Measurements from ENCODE around the gene SYCP3.

SYCP3 gene

DNA sequence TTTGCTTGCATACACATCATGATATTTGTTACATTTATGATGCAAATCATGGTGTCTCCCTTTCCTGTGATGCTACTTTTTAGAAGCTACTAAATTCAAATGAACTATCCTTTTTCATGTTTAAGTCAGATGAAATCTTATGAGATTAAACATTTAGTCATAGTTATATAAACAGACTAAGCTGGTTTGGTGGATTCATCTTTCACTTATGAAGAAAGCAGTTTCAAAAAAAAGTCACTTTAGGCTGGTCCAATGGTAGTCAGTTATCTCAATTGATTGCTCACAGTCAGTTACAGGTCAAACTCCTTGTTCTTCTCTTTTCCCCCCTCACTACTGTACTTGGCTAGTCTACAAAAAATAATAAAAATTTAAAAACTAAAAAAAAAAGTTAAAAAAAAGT, 19.7 kb downstream of the SYCP3 start:
- TF ChIP-seq Cebpa-rat (IDR thresholded peaks at IDR 0.05) = no peak

DNA sequence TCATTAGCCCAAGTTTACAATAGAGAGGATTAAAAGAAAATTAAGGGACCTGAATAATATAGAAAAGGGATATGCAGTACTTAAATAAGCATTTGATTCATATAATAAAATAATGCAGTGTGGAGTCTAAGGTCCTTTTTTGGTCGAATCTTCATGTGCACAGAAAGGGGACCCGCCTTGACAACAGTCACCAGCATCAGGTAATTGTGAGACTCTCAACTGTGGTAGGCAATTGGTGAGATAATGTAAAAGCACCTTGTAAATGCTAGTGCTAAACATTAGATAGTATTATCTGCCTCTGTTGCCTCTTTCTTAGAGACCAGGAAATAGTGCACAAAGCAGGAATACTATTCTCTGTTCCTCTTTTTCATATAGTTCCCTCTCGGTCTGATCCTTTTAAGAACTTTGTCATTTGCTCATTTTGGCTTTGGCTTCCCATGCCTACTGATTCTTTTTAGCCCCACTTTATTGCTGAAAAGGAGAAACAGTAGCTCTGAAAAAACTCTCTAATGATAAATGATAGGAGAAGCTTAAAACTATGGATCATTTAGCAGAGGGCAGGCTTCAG, 24.3 kb downstream of the SYCP3 start:
- TF ChIP-seq Cebpa-rat (IDR thresholded peaks at IDR 0.05) = no peak
- peaks cover 0 to 32% (median 11%) of the 10 kb centered on the region in 10 experiments; a peak in 10 of 20 replicates for H3K4me1 ChIP-seq
- H3K9me3 ChIP-seq (replicated peaks in 1 of 11) = no peaks in the 10 kb centered on the region
- H3K4me2 ChIP-seq = peak overlapping the region in 6 of 11 experiments; percentile 34 to 53 (median 46); a peak in 10 of 22 replicates
- peaks cover 0 to 30% (median 6%) of the 10 kb centered on the region in 11 experiments; a peak in 8 of 22 replicates for H3K36me3 ChIP-seq
- H3K9ac ChIP-seq = no peak overlapping the region
- no peak overlapping the region for H3K4me3 ChIP-seq
- H3K27ac ChIP-seq = no peak overlapping the region
- H3K27me3 ChIP-seq = no peaks in the 10 kb centered on the region
- H4K20me1 ChIP-seq = peaks cover 0 to 24% (median 0%) of the 10 kb centered on the region in 11 experiments; a peak in 5 of 22 replicates

More for the DNA sequence above, 19.7 kb downstream of the SYCP3 start:
- Histone ChIP-seq H3K4me2 (no peak overlapping the region), H3K9me3 (replicated peaks in 1 of 11) (no peaks in the 10 kb centered on the region), H3K9ac (no peak overlapping the region), H3K27ac (no peak overlapping the region), H3K4me3 (no peak overlapping the region), H3K36me3 (peaks cover 15 to 55% (median 23%) of the 10 kb centered on the region in 11 experiments; a peak in 20 of 22 replicates), H4K20me1 (peaks cover 0 to 11% (median 0%) of the 10 kb centered on the region in 11 experiments; a peak in 1 of 22 replicates), H3K27me3 (no peaks in the 10 kb centered on the region), H3K4me1 (peaks cover 0 to 15% (median 8%) of the 10 kb centered on the region in 10 experiments; a peak in 10 of 20 replicates)

DNA sequence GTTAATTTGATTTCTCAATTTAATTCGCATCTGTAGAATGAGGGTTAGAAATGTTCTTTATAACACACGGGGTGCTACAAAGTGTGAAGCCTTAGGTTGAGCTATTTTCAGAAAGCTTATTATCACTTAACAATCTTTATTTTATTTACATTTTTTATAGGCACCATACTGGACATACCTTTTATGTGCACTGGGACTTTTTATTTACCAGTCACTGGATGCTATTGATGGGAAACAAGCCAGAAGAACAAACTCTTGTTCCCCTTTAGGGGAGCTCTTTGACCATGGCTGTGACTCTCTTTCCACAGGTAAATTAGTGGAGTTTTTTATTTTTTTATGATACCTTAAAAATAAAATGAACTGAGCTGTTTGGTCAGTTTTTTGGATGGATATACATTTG, 25.3 kb downstream of the SYCP3 start:
- H3K9ac ChIP-seq = no peak overlapping the region
- H3K4me3 ChIP-seq = no peak overlapping the region
- no peak overlapping the region for H3K4me2 ChIP-seq
- H3K9me3 ChIP-seq (replicated peaks in 1 of 11) = no peaks in the 10 kb centered on the region
- peaks cover 0 to 28% (median 0%) of the 10 kb centered on the region in 11 experiments; a peak in 5 of 22 replicates for H4K20me1 ChIP-seq
- no peaks in the 10 kb centered on the region for H3K27me3 ChIP-seq
- peaks cover 0 to 20% (median 6%) of the 10 kb centered on the region in 11 experiments; a peak in 8 of 22 replicates for H3K36me3 ChIP-seq
- H3K4me1 ChIP-seq = peaks cover 0 to 41% (median 19%) of the 10 kb centered on the region in 10 experiments; a peak in 11 of 20 replicates
- no peak overlapping the region for H3K27ac ChIP-seq
- no peak for TF ChIP-seq Cebpa-rat (IDR thresholded peaks at IDR 0.05)

DNA sequence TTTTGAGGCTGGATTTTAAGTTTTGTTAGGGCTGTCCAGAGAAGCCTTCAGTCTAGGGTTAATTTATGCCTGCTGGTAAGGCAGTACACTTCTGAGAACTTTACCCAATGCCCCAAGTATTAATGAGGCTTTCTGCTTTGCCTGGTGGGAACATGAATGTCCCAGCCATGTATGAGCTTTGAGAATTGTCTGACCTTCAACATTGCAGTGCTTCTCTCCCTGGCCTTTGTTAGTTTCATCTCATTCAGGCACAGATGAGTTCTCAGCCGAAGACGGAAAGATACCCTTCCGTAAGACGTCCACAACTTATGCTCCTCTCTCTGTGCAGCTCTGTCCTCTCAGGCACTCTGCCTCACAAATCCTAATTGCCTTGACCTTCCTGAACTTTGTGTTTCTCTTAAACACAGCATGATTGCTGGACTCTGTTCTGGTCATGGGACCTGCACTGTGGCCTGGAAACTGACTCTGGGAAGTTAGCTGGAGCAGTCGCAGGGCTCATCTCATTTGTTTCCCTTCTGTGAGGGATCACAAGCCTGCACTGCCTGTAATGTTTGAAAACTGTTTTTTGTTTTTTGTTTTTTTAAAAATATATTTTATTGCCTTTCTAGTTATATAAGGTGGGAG, 26.1 kb downstream of the SYCP3 start:
- TF ChIP-seq Cebpa-rat (IDR thresholded peaks at IDR 0.05) = no peak
- Histone ChIP-seq H4K20me1 (peaks cover 0 to 28% (median 0%) of the 10 kb centered on the region in 11 experiments; a peak in 5 of 22 replicates), H3K4me1 (peaks cover 0 to 41% (median 19%) of the 10 kb centered on the region in 10 experiments; a peak in 11 of 20 replicates), H3K4me3 (no peak overlapping the region), H3K36me3 (peaks cover 0 to 12% (median 3%) of the 10 kb centered on the region in 11 experiments; a peak in 8 of 22 replicates), H3K9ac (0 out of 22 replicates have a peak overlapping the region, but pooled peaks of 1 of the 11 experiments have one; percentile 34), H3K4me2 (peak overlapping the region in 1 of 11 experiments; percentile 57; a peak in 2 of 22 replicates), H3K27ac (no peak overlapping the region), H3K9me3 (replicated peaks in 1 of 11) (no peaks in the 10 kb centered on the region), H3K27me3 (no peaks in the 10 kb centered on the region)

DNA sequence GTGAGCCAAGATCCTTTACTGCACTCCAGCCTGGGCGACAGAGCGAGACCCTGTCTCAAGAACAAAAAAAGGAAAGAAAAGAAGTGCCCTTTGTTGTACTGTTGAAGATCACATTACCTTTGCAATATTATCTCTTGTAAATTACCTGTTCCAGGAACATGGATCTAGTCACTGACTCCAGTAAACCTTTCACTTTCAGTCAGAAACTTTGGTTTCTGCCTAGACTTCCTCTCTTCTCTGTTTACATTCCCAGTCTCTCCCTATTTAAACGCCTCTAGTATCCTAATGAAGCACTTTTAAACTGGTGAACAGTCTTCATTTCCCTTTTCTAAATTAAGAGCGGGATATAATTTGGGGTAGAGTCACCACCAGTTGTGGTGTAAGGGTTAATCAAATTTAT, 29.0 kb downstream of the SYCP3 start:
- no peaks in the 10 kb centered on the region for H3K36me3 ChIP-seq
- TF ChIP-seq Cebpa-rat (IDR thresholded peaks at IDR 0.05) = no peak
- H4K20me1 ChIP-seq = peaks cover 0 to 22% (median 0%) of the 10 kb centered on the region in 11 experiments; a peak in 6 of 22 replicates
- H3K4me3 ChIP-seq = no peak overlapping the region
- peak overlapping the region in 3 of 11 experiments; percentile 26 to 43 (median 37); a peak in 3 of 22 replicates for H3K4me2 ChIP-seq
- H3K9ac ChIP-seq = no peak overlapping the region
- no peak overlapping the region for H3K27ac ChIP-seq
- no peaks in the 10 kb centered on the region for H3K9me3 ChIP-seq (replicated peaks in 1 of 11)
- H3K4me1 ChIP-seq = peaks cover 0 to 34% (median 17%) of the 10 kb centered on the region in 10 experiments; a peak in 11 of 20 replicates
- no peaks in the 10 kb centered on the region for H3K27me3 ChIP-seq

DNA sequence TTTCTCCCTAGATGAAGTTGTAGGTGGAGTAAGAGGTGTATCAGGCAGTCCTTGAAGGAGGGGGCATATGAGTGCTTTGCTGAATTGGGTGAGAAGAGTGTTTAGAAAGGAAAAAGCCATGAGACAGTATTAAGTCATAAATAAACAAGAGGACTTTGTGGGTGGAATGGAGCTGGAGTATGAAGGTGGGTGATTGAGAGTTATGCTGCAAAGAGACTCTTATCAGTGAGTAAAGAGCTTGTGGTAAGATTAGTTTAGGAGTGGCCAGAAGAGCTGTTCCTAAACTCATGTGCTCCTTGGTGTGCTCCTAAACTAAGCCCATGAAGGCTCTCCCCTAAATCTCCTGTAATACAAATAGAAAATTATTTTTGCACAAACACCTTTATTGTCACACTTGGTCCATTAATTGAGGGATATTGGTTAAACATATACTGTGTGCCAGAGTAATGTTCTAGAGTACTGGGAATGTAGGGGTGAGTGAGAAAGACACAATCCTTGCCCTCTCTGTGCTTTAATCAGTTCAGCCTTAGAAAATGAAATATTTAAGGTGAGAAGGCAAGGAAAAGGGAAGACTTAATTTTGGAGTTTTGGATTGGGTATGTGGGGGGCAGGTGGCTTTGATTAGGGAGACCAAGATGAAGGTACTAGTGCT, 32.0 kb downstream of the SYCP3 start:
- no peak for TF ChIP-seq Cebpa-rat (IDR thresholded peaks at IDR 0.05)
- H3K4me1 ChIP-seq = peaks cover 10 to 24% (median 16%) of the 10 kb centered on the region in 10 experiments; a peak in 19 of 20 replicates
- H3K36me3 ChIP-seq = peaks cover 0 to 4% (median 0%) of the 10 kb centered on the region in 11 experiments; a peak in 1 of 22 replicates
- no peak overlapping the region for H3K4me3 ChIP-seq
- no peak overlapping the region for H3K9ac ChIP-seq
- no peak overlapping the region for H3K27ac ChIP-seq
- no peaks in the 10 kb centered on the region for H3K27me3 ChIP-seq
- H4K20me1 ChIP-seq = peaks cover 0 to 26% (median 0%) of the 10 kb centered on the region in 11 experiments; a peak in 5 of 22 replicates
- H3K9me3 ChIP-seq (replicated peaks in 1 of 11) = no peaks in the 10 kb centered on the region
- no peak overlapping the region for H3K4me2 ChIP-seq

DNA sequence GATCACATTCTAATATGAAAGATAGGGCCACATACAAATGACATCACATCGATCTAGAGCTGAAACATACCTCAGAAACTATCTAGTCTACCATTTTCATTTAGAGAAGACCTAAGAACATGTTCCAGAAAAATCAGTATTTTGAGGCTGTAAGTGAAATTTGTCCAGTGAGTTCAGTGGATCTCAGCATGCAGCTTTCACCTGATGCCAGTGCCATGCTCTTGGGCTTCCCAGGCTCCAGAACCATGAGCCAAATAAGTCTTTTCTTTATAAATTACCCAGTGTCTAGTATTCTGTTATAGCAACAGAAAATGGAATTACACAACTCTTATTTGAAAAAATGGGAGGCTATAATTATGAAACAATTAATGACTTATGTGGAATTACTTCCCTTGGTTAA, 32.9 kb downstream of the SYCP3 start:
- Histone ChIP-seq H3K4me1 (peaks cover 10 to 24% (median 16%) of the 10 kb centered on the region in 10 experiments; a peak in 19 of 20 replicates), H3K36me3 (peaks cover 0 to 4% (median 0%) of the 10 kb centered on the region in 11 experiments; a peak in 1 of 22 replicates)
- no peak for TF ChIP-seq Cebpa-rat (IDR thresholded peaks at IDR 0.05)

DNA sequence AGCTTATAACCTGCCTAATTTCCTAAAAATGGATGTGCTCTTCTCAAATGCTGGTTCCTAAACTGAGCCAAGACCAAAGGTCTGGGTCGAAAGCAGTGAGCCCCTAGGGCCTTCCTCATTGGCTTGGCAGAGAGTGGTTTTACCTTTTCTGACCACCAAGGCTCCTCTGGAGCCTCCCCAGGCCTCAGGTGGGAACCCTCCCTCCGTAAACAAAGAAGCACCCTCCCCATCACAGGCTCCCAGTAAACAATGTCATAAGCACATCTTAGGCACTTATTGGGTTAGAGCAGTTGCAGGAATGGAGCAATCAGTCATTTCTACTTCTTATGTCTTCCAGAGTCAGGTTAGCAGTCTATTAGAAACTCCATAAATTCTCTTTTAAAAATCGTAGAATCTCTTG, 35.8 kb downstream of the SYCP3 start:
- peaks cover 0 to 46% (median 17%) of the 10 kb centered on the region in 11 experiments; a peak in 9 of 22 replicates for H4K20me1 ChIP-seq
- no peak overlapping the region for H3K4me3 ChIP-seq
- H3K27ac ChIP-seq = no peak overlapping the region
- peaks cover 8 to 36% (median 24%) of the 10 kb centered on the region in 10 experiments; a peak in 19 of 20 replicates for H3K4me1 ChIP-seq
- TF ChIP-seq Cebpa-rat (IDR thresholded peaks at IDR 0.05) = no peak
- H3K27me3 ChIP-seq = no peaks in the 10 kb centered on the region
- H3K9me3 ChIP-seq (replicated peaks in 1 of 11) = no peaks in the 10 kb centered on the region
- peak overlapping the region in 5 of 11 experiments; percentile 10 to 46 (median 30); a peak in 8 of 22 replicates for H3K4me2 ChIP-seq
- H3K9ac ChIP-seq = no peak overlapping the region
- H3K36me3 ChIP-seq = peaks cover 0 to 4% (median 0%) of the 10 kb centered on the region in 11 experiments; a peak in 1 of 22 replicates

More for the DNA sequence above, 32.9 kb downstream of the SYCP3 start:
- H3K4me3 ChIP-seq = no peak overlapping the region
- no peaks in the 10 kb centered on the region for H3K27me3 ChIP-seq
- H3K27ac ChIP-seq = no peak overlapping the region
- H4K20me1 ChIP-seq = peaks cover 0 to 34% (median 7%) of the 10 kb centered on the region in 11 experiments; a peak in 8 of 22 replicates
- no peak overlapping the region for H3K9ac ChIP-seq
- no peaks in the 10 kb centered on the region for H3K9me3 ChIP-seq (replicated peaks in 1 of 11)
- no peak overlapping the region for H3K4me2 ChIP-seq

Data from BLaER1 treated with 17β-estradiol and CSF1 and Interleukin-3, amounts not matched to agents 10 nM and 100 nM (cell line).